K562 (cell line): ENCODE data around the gene GOLIM4. TPM values are rescaled to one million over a fixed set of nuclear protein-coding genes. Genes with fewer than 3 reads are reported as not detected.
A peak's percentile ranks its signal among the peaks of the same experiment; 100 is the strongest.

Experiments
- CBX2 ChIP-seq: fragments of 200-600 bp; sonication (generic); IDR thresholded peaks from one replicate; pipeline ENCODE4 v1.6.1; 2012; ENCODE audit warnings: mild to moderate bottlenecking, low read length, inconsistent platforms; ENCODE audit not compliant: insufficient read depth, poor library complexity, severe bottlenecking
- CREB3L1 ChIP-seq: fragments of 450-650 bp; IDR thresholded peaks from 2 replicates; pipeline ENCODE4 v1.6.1; 2014; ENCODE audit warnings: low read depth, mild to moderate bottlenecking, moderate library complexity, borderline replicate concordance
- ELF4 ChIP-seq: fragments of 450-650 bp; formaldehyde crosslinking; IDR thresholded peaks from 2 replicates; pipeline ENCODE4 v1.4.0; 2022; ENCODE audit warnings: missing genetic modification characterization
- FOXK2 ChIP-seq, 2 experiments: fragments of 450-650 bp; IDR thresholded peaks in 1 of 2; conservative IDR thresholded peaks in 1 of 2; 2 replicates each; pipeline ENCODE4 v1.6.1; 2016; ENCODE audit warnings: low read depth in 2 of 2, mild to moderate bottlenecking in 1 of 2
- GABPB1 ChIP-seq: sonication (generic); formaldehyde crosslinking; IDR thresholded peaks from 2 replicates; pipeline ENCODE4 v1.8.0; 2022; ENCODE audit warnings: mild to moderate bottlenecking, missing genetic modification reagents
- HINFP ChIP-seq: fragments of 450-650 bp; conservative IDR thresholded peaks from 2 replicates; pipeline ENCODE4 v1.6.1; 2016; ENCODE audit warnings: missing genetic modification characterization, low read depth, mild to moderate bottlenecking, control low read depth, missing compliant biosample characterization
- HIVEP1 ChIP-seq: fragments of 250-450 bp; sonication (Bioruptor Pico); IDR thresholded peaks from 2 replicates; pipeline ENCODE4 v1.4.0; 2020; ENCODE audit warnings: mild to moderate bottlenecking
- HLTF ChIP-seq: fragments of 450-650 bp; IDR thresholded peaks from 2 replicates; pipeline ENCODE4 v1.6.1; 2016
- HNRNPH1 ChIP-seq: fragments of 200-400 bp; formaldehyde crosslinking; optimal IDR thresholded peaks from 2 replicates; pipeline ENCODE3; 2017; ENCODE audit warnings: low read depth, mild to moderate bottlenecking, low read length, moderate library complexity
- MAFK ChIP-seq: IDR thresholded peaks from 2 replicates; pipeline ENCODE4 v1.6.1; 2011; ENCODE audit warnings: low read length, improper control_type of control experiment
- NCOR1 ChIP-seq: fragments of 450-650 bp; IDR thresholded peaks from 2 replicates; pipeline ENCODE4 v1.6.1; 2016; ENCODE audit warnings: mild to moderate bottlenecking, moderate library complexity
- NFIX ChIP-seq: fragments of 250-450 bp; sonication (Bioruptor Pico); IDR thresholded peaks from 2 replicates; pipeline ENCODE4 v1.4.0; 2020; ENCODE audit warnings: low read depth, mild to moderate bottlenecking, moderate library complexity
- POLR2AphosphoS5 ChIP-seq: IDR thresholded peaks from 2 replicates; pipeline ENCODE4 v1.6.1; 2011; ENCODE audit warnings: mild to moderate bottlenecking, low read depth, low read length, moderate library complexity; ENCODE audit not compliant: control insufficient read depth, insufficient read depth
- SMARCE1 ChIP-seq: fragments of 450-650 bp; IDR thresholded peaks from 2 replicates; pipeline ENCODE4 v1.7.1; 2016; ENCODE audit warnings: mild to moderate bottlenecking
- VEZF1 ChIP-seq: fragments of 200-800 bp; sonication (Bioruptor generic); IDR thresholded peaks from 2 replicates; pipeline ENCODE4 v1.6.1; 2017; ENCODE audit warnings: missing genetic modification characterization, missing compliant biosample characterization
- ZBTB12 ChIP-seq: fragments of 250-450 bp; sonication (Bioruptor Pico); IDR thresholded peaks from 2 replicates; pipeline ENCODE4 v1.4.0; 2020
- ZNF280B ChIP-seq: fragments of 250-450 bp; sonication (Bioruptor Pico); IDR thresholded peaks from 2 replicates; pipeline ENCODE4 v1.5.1; 2021; ENCODE audit warnings: mild to moderate bottlenecking
- ZNF316 ChIP-seq: fragments of 450-650 bp; IDR thresholded peaks from 2 replicates; pipeline ENCODE4 v1.6.1; 2016
- ZNF511 ChIP-seq: sonication (generic); formaldehyde crosslinking; IDR thresholded peaks from 2 replicates; pipeline ENCODE4 v1.8.0; 2022; ENCODE audit warnings: mild to moderate bottlenecking, missing genetic modification reagents
- ZNF695 ChIP-seq: fragments of 450-650 bp; formaldehyde crosslinking; IDR thresholded peaks from 2 replicates; pipeline ENCODE4 v1.4.0; 2020; ENCODE audit warnings: mild to moderate bottlenecking, moderate library complexity
- polyA plus RNA-seq, 8 experiments: library from polyadenylated mRNA; depleted of rRNA in 4 of 8; stranded (reverse) in 5 of 8; unstranded in 3 of 8; fragments of >200 nt; fragmentation: Nextera tagmentation in 2 of 8; fragmentation: Illumina TruSeq in 1 of 8; extraction: Ambion mirVana in 2 of 8; extraction: Trizol in 1 of 8; gene quantifications; 2 replicates each; pipeline versions ENCODE4 v1.2.1 to v1.2.3, GENCODE V29; 2011 to 2014; ENCODE audit warnings: inconsistent platforms in 1 of 8, missing spikeins in 1 of 8
- total RNA-seq, 7 experiments: library from RNA; depleted of rRNA in 6 of 7; stranded (reverse); fragments of >200 nt in 6 of 7; fragmentation: Illumina TruSeq in 2 of 7; extraction: Trizol in 2 of 7; gene quantifications; 2 replicates each; pipeline versions ENCODE4 v1.2.1 to v1.2.3, GENCODE V29; 2011 to 2021; ENCODE audit warnings: low replicate concordance in 1 of 7

GOLIM4 gene
- total and polyA plus RNA-seq, 9 of the 15 experiments (the other 6 are each of a cell fraction or from before 2014, with no cell fraction given) = 9.3 to 39.4 (median 31.0) TPM

- no peak for TF ChIP-seq HNRNPH1
- no peak for TF ChIP-seq GABPB1 (CRISPR knock-in tag)
- TF ChIP-seq NFIX (CRISPR knock-in tag) = no peak
- no peak for TF ChIP-seq POLR2AphosphoS5
- TF ChIP-seq ZNF695 (CRISPR knock-in tag) = no peak
- TF ChIP-seq ZNF316 = peak; percentile 90
- peak; percentile 54 for TF ChIP-seq MAFK
- TF ChIP-seq HIVEP1 (CRISPR knock-in tag) = no peak
- TF ChIP-seq ZNF511 = no peak
- no peak for TF ChIP-seq VEZF1 (CRISPR knock-in tag)
- no peak for TF ChIP-seq ELF4 (CRISPR knock-in tag)
- no peak for TF ChIP-seq ZBTB12
- TF ChIP-seq SMARCE1 = no peak
- TF ChIP-seq HLTF = no peak
- no peak for TF ChIP-seq HINFP (tag)
- TF ChIP-seq ZNF280B (CRISPR knock-in tag) = no peak
- TF ChIP-seq CBX2 = no peak
- TF ChIP-seq NCOR1 = no peak
- no peak for TF ChIP-seq CREB3L1
- no peak for TF ChIP-seq FOXK2 (conservative IDR thresholded peaks at IDR 0.05 in 1 of 2, IDR thresholded peaks at IDR 0.05 in 1 of 2; ENCODE audit: low read depth in 2 of 2)
- TF ChIP-seq, all 486 proteins: peak for 5
Measured at GRCh38 chr3:168093790-168094189, 1.9 kb downstream of the GOLIM4 start (continued).
